HG03565 (cell line): ENCODE measurements around the gene SEC22C.
"Not testable (repeated sequence)": the region's sequence is repeated elsewhere in the genome, so short reads cannot be mapped to it uniquely, and the experiment has no call there.

Source experiments
- ATAC-seq: cut with Tn5 transposase; IDR thresholded peaks from one replicate; pipeline ENCODE4 v1.9.1; 2021; ENCODE audit warnings: mild to moderate bottlenecking, moderate library complexity; ENCODE audit not compliant: unreplicated experiment

Gene SEC22C, protein sequence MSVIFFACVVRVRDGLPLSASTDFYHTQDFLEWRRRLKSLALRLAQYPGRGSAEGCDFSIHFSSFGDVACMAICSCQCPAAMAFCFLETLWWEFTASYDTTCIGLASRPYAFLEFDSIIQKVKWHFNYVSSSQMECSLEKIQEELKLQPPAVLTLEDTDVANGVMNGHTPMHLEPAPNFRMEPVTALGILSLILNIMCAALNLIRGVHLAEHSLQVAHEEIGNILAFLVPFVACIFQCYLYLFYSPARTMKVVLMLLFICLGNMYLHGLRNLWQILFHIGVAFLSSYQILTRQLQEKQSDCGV

DNA sequence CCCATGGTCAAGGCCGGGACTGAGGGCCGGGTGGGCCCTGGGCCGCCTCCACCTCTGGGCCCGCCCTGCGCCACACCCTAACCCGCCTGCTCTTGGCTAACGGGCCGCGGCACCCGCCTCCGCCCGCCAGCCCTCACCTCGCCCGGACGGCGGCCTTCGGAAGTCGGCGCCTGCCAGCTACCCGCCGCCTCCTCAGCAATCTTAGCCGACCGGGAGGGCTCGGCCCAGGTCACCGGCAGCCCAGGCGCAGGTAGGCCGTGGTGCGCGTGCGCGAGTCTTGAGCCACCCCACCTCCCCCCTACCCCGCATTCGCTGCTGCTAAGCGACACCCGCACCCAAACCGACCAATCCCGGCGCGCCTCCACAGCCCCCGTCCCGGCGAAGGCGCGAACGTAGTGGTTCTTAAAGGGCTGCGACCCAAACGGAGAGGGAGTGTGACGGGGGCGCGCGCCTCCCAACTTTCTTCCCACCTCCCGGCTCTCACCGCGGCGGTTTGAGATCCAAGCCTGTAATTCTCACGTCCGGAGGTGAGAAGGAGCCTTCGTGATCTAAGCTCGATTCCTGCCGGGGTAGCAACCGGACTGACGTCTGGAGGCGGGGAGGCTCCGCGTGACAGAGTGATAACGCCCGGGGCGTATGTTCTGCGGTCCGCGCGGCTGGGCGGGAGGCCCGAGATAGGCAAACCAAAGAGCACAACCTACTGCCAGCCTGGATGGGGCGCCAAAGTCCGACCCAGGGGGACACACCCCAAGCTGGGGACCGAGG lies at the start of gene SEC22C:
SEC22C (minus strand) TSS at position 259 of the 765 bp plus-strand sequence. CDS start 12,921 bp downstream, outside the sequence.
- peak; percentile 69 for ATAC-seq

DNA sequence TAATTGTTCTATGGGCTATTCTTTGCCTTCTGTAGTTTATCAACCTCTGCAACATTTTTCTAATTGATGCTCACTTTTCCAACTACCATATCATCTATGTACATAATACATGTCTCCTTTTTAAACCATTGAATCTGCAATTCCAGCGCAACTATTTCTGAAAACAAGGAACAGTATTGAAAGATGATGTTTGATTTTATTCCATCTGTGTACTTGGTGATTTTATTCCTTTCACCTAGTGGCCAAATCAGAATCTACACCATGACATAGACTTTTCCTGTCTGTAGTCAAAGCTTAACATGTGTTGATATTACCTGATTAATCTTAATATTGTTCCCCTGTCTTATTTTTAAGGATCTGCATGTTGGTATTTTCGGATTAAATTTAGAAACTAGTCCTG lies 31.7 kb upstream of the SEC22C start:
- ATAC-seq, result no peak

DNA sequence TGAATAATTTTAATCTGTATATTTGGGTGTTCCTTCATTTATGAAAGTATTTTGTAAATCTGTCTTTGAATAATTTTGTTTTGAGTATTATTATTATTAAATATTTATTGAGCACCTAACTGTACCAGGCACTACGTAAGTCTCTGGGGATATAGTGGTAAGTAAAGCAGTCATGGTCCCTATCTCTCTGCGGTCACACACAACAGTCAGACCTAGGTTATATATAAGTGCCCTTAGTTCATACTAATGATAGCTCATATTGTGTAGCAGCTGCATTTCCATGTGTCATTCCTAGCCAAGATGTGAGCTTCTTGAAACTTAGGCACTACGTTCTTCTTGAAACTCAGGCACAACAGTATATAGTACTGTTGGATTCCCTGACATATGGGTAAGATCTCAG lies 31.2 kb upstream of the SEC22C start:
- ATAC-seq, result peak; percentile 85

DNA sequence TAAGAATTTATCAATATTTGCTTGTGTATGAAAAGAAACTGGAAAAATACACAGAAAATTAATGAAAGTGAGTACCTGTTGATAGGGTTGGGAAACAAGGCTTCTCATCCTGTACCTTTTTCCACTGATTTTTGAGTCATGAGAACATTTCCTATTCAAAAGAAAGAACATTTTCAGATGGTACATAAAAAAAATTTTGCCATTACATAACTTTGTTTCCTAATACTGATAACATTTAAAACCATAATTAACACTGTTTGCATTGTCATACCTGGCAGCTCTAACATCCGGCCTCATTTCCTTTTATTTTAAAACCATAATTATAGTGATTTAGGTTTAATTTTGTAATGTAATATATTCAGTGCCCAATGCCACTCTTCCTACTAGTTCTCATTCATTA lies 30.4 kb upstream of the SEC22C start:
- no peak for ATAC-seq

DNA sequence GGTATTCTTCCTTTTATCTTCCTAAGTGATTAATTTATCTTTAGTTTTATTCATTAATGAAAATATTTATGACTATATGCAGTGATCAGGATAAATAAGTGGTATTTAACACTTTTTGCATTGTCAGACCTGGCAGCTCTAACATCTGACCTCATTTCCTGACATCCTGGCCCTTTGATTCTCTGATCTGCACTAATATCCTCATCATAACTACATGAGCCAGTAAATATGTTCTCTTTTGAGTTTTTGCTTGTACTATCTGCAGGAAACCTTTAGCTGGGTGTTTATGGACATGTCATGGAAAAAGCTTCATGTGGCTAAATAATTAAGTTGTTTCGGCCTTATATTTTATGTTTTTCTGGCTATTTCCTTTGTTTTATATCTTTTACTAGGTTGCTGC lies 29.2 kb upstream of the SEC22C start:
- no peak for ATAC-seq

DNA sequence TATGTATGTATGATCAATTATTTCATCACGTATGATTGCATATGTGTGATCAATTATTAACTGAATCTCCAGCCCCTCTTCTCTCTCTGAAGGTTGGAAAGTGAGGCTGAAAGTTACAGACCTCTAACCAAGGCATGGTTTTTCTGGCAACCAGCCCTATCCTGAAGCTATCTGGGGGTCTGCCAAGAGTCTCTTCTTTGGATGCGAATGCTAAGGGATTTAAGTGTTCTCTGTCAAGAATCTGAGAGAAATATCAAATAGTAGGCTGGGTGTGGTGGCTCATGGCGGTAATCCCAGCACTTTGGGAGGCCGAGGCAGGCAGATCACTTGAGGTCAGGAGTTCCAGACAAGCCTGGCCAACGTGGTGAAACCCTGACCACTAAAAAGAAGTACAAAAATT lies 26.8 kb upstream of the SEC22C start:
- no peak for ATAC-seq

DNA sequence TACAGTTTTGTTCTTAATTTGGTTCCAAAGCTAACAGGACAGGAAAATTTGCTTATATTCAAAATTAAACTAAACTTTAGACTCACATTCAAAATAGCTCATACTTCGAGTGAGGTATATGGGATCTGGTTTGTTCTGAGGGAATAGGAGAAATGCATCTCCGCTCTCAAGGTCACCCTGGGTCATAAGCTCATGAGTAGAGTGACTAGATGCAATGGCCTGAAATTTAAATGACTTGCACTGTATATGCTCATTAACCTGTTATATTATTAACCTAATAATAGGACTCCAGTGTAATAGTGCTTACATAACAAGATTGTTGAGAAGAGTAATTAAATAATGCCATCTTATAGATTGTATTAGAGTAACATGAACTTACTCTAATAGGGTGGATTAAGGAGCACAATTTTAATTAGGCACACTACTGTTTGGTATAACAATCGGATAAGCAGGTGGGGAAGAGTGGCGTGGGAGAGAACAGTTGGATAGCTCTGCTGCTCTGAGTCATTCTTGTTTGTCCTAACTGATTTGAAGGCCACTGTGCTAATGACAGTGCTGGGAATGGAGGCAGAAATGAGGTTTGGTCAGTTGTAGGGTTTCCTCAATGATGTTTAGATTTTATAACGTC lies 23.9 kb upstream of the SEC22C start:
- no peak for ATAC-seq

DNA sequence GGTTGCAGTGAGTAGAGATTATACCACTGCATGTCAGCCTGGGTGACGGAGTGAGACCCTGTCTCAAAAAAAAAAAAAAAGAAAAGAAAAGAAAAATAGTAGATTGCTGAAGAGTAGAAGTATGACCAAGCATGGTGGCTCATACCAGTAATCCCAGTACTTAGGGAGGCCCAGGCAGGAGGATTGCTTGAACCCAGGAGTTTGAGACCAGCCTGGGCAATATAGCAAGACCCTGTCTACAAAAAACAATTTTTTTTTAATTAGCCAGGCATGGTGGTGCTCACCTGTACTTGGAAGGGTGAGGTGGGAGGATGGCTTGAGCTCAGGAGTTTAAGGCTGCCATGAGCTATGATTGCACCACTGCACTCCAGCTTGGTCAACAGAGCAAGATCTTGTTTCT lies 21.2 kb upstream of the SEC22C start:
- ATAC-seq, result no peak

DNA sequence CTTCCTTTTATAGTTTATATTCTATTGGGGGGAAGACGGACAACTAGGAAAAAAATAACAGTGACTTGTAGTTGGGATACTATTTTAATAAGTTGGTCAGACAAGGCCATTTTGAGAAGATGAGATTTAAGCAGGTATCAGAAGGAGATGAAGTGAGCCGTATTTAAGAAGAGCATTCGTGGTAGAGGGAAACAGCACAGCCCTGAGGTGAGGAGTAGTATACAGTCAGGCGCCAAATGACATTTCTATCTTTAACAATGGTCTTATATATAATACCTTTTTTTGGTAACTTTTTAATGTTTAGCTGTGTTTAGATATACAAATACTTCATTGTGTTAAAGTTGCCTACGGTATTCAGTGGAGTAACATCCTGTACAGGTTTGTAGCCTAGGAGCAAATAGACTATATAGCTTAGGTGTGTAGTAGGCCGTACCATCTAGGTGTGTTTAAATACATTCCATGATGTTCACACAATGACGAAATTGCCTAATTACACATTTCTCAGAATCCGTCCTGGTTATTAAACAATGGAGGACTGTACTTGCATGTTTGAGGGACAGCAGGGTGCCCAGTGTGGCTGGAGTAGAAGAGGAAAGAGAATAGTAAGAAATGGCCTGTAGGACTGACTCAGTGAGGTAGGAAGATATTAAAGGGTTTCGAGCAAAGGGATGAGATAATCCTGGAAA lies 20.3 kb upstream of the SEC22C start:
- ATAC-seq, result no peak

DNA sequence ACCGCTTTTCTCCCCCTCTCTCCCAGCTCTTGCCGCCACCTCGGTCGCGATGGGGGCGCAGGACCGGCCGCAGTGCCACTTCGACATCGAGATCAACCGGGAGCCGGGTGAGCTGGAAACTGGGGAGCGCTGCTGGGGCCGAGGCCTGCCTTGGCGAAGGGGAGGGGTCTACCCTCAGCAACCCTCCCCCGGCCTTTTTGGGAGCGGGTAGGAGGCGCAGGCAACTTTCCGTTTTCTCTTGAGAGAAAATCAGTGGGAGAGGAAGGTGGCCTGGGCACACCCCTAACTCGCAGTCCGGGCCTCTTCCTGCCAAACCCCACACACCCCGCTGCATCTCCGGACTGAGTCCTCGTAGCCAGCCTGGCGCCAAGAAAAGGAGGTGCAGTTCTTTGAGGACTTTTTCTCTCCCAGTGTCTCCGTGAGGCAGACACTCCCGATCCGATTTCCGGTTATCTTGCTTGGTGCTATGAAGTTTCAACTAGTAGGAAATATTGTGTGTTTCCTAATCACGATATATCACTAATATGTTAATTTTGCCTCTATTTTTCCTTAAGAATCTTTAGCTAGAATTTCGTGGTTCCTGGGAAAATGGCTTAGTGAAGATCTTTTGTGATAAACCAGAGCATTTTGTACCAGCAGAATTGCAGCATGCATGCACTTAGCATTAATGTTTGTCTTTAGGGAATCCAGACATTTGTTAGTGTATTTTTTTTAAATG lies 19.4 kb upstream of the SEC22C start:
- ATAC-seq, result peak; percentile 3

DNA sequence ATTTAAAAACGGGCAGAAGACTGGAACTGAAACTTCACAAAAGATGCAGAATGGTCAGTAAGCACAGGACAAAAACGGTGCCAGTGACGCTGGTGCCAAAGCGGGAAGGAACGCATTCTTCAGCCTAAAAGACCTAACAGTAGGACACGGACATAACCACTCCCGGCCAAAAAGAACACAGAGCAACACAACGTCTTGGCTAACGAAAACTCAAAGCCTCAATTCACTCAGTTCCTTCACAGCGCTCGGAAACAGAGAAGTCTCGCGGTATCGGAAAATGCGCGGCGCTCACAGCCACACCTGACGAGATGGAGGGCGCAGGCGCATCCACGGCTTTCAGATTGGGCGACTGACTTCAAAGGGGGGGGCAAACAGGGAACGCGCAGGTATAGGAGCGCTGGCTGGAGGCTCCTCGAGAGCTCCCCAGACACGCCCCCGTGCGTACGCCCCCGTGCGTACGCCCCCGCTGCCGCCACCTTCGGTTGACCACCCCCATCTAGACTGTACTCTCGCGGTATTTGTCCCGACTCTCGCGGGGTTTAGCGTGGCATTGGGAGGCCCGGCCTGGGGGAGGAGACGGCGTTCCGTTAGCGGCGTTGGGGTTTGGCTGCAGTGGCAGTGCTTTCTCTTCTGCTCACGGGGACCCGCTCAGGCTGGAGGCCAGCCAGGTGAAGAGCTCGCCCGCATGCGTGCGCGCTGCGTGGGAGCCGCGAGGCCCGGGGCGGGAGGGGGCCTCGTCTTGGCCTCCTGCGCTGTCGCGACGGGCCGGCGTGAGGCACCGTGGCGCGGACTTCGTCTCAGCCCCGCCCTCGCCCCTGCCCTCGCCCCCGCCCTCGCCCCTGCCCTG lies 18.6 kb upstream of the SEC22C start, which contains the start of gene NKTR:
NKTR (plus strand) TSS at position 576 of the 847 bp plus-strand sequence. CDS start 321 bp downstream, outside the sequence.
- ATAC-seq, result peak; percentile 79

DNA sequence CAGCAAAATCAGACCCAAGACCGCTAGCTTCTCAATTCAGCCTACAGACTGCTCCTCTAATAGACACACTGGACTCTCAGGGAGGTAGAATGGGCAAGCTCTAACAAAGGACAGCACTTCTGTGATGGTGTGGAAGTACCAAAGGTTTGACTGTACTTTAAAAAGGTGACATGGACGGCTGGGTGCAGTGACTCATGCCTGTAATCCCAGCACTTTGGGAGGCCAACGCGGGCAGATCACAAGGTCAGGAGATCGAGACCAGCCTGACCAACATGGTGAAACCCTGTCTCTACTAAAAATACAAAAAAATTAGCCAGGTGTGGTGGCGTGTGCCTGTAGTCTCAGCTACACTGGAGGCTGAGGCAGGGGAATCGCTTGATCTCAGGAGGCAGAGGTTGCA lies 15.3 kb upstream of the SEC22C start:
- ATAC-seq, result not testable (repeated sequence)

DNA sequence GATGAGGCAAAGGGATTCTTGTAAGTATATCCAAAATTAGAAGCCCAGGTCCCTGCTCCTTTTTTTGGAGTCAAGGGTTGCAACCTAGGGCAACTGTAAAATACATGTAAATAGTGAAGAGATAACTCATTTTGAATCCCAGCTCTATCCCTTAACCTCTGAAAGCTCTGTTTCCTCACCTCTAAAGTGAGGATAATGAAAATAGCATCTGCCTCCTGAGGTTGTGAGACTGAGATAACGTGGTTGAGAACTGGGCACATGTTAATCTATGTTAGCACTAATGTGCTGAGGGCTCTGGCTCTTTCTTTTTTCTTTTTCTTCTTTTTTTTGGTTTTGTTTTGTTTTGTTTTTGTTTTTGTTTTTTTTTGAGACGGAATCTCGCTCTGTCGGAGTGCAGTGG lies 13.9 kb upstream of the SEC22C start:
- no peak for ATAC-seq

DNA sequence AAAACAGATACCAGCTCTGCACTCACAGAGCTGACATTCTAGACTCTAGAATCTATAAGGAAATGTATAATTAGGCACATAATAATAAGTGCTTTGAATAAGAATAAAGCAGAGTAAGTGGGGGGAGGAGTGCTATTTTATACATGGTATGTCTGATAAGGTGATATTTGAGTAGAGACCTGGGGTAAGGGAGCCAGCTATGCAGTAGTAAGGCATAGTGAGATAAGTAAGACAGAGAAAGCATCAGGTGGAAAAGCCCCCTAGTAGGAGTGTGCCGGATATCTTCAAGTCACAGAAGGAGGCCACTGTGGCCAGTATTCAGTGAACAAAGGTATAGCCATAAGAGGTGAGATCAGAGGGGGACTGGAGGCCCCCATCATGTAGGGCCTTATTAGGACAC lies 11.9 kb upstream of the SEC22C start:
- no peak for ATAC-seq

DNA sequence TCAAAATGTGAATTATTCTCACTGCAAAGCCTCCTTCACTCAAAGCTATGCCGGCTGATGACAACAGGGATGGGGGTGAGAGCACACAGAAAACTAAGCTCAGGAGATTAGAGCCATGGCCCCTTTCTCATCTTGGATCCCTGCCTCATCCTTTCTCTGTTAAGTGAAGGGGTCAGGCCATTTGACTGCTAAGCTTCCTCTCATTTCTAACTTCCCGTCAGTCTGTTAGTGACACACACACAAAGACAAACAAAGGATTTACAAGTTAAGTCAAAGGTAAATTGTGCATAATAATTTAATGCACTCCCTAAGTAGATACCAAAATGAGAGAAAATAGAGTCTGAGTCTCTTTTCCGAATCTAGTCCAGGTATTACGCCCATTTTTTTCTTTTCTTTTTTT lies 10.0 kb upstream of the SEC22C start:
- no peak for ATAC-seq

DNA sequence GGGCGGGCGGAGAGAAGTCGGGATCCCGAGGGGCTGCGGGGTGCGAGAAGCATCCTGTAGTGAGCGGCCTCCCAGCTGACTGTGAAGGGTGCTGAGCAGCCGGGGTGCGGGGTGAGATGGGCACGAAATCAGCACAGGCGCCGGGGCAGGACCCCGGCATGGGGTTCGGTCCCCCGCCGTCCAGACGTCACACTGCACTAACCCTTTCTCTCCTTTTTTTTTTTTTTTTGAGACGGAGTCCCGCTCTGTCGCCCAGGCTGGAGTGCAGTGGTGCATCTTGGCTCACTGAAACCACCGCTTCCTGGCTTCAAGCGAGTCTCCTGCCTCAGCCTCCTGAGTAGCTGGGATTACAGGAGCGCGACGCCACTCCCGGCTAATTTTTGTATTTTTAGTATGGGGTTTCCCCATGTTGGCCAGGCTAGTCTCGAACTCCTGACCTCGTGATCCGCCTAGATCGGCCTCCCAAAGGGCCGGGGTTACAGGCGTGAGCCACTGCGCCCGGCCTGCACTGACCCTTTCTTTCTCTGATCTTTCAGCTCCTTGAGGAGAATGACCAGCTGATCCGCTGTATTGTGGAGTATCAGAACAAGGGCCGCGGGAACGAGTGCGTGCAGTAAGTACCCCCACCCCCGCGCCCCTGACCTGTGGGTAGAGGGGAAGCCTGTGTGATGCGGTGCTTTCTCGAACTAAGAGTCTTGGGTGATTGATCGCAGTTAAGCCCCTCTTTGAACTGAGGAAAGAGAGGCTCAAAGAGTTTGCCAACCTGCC lies 9.4 kb upstream of the SEC22C start:
- ATAC-seq, result no peak

DNA sequence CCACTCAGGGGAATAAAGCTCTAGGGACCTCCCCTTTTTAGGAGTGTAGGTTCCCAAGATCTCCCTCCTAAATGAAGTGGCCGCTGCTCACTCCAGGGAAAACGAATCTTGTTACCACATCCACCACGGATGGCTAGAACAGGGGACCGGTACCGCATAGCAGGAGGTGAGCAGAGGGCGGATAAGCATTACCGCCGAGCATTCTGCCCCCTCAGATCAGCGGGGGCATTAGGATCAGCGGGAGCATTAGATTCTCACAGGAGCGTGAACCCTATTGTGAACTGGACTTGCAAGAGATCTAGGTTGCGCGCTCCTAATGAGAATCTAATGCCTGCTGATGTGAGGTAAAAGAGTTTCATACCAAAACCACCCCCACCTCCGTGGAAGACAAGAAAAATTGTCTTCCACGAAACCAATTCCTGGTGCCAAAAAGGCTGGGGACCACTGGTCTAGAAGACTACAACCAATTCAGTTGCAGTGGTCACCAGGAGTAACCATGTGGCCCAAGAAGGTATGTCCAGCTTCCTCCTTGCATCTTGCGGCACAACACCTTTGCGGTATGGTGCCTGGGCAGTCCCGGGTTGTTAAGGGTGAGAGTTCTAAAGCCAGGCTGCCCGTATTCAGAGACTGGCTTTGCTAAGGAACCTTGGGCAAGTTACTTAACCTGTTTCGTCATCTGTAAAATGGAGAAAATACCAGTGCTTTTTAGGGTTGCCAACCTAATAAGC lies 7.8 kb upstream of the SEC22C start:
- no peak for ATAC-seq

DNA sequence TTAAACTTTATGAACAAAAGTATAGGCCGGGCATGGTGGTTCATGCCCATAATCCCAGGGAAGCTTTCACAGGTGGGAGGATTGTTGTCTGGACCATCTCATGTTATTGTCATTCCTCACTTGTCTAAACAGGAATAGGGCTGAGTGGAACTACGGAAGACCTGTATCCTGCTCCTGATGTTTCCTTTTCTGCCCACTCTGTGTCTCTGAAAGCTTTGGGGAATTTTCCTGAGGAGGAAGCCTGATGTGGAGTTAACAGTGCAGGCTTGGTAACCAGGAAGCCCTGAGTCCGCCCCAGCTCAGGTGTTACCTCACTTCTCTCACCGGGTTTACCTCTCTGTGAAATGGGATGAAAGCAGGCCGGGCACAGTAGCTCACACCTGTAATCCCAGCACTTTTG lies 6.9 kb upstream of the SEC22C start:
- no peak for ATAC-seq
